Measurements from ENCODE around the gene SPEM1. TPM values are rescaled to one million over a fixed set of nuclear protein-coding genes. Genes with fewer than 3 reads are reported as not detected.

Gene SPEM1
- total and polyA plus RNA-seq, 2 of the 13 experiments (the other 11 are each of a cell fraction or from before 2014, with no cell fraction given) = not detected

DNA sequence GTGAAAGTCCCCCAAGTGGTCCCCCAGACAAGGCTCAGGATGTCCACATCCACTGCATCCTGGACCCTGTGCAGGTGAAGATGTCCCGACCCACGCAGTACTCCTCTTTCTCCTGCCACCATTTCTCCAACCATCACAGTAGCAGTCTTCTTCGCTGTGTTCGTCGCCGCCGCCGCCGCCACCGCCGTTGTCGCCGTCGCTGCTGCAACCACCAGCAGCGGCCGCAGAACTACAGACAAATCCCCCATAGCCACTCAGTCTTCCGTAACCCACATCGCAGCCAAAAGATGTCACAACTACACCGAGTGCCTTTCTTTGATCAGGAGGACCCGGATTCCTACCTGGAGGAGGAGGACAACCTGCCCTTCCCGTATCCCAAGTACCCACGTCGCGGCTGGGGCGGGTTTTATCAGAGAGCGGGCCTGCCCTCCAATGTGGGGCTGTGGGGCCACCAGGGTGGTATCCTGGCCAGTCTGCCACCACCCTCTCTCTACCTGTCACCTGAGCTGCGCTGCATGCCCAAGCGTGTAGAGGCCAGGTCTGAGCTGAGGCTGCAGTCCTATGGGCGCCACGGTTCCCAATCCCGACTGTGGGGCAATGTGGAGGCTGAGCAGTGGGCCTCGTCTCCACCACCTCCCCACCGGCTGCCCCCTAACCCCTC lies 6.2 kb downstream of the SPEM1 start:
- TF ChIP-seq ZNF432 (CRISPR knock-in tag; IDR thresholded peaks at IDR 0.05; ENCODE audit: borderline replicate concordance) (no peak), ARNT2 (CRISPR knock-in tag; IDR thresholded peaks at IDR 0.05; ENCODE audit: low read depth) (no peak), NONO (IDR thresholded peaks at IDR 0.05) (no peak), NONO (CRISPR knock-in tag; conservative IDR thresholded peaks at IDR 0.05) (no peak), ETV6 (CRISPR knock-in tag; conservative IDR thresholded peaks at IDR 0.05) (no peak), SKI (IDR thresholded peaks at IDR 0.05; ENCODE audit: partially characterized antibody) (no peak), ZBTB21 (CRISPR knock-in tag; IDR thresholded peaks at IDR 0.05) (no peak)
- TF ChIP-seq, protein P1, sequence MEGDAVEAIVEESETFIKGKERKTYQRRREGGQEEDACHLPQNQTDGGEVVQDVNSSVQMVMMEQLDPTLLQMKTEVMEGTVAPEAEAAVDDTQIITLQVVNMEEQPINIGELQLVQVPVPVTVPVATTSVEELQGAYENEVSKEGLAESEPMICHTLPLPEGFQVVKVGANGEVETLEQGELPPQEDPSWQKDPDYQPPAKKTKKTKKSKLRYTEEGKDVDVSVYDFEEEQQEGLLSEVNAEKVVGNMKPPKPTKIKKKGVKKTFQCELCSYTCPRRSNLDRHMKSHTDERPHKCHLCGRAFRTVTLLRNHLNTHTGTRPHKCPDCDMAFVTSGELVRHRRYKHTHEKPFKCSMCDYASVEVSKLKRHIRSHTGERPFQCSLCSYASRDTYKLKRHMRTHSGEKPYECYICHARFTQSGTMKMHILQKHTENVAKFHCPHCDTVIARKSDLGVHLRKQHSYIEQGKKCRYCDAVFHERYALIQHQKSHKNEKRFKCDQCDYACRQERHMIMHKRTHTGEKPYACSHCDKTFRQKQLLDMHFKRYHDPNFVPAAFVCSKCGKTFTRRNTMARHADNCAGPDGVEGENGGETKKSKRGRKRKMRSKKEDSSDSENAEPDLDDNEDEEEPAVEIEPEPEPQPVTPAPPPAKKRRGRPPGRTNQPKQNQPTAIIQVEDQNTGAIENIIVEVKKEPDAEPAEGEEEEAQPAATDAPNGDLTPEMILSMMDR (CRISPR knock-in tag; IDR thresholded peaks at IDR 0.05) = no peak
- Histone ChIP-seq H3K4me2 (ENCODE audit: low read depth, low read length) (no peak overlapping the region), H3K9ac (ENCODE audit: insufficient read depth, low read depth, low read length) (no peak overlapping the region), H3K9me3 (ENCODE audit: low read length) (no peaks in the 10 kb centered on the region), H4K20me1 (ENCODE audit: insufficient read depth, low read length) (no peaks in the 10 kb centered on the region), H3K4me3 (replicated peaks in 1 of 3; ENCODE audit: insufficient read depth in 1 of 3, low read depth in 2 of 3, low read length in 3 of 3) (no peak overlapping the region), H3K27ac (ENCODE audit: extremely low read length, insufficient read depth, low read length) (no peak overlapping the region), H3K36me3 (replicated peaks in 1 of 2; ENCODE audit: control insufficient read depth in 1 of 2, insufficient read depth in 2 of 2, low read length in 2 of 2) (no peaks in the 10 kb centered on the region), H3K27me3 (ENCODE audit: control insufficient read depth in 1 of 2, insufficient read depth in 2 of 2, low read length in 2 of 2) (peaks cover 3% of the 10 kb centered on the region in 2 experiments; a peak in 3 of 5 replicates), H3K79me2 (ENCODE audit: insufficient read depth, low read length) (no peaks in the 10 kb centered on the region), H3K4me1 (ENCODE audit: insufficient read depth, low read length) (peaks cover 8% of the 10 kb centered on the region), H2AFZ (ENCODE audit: low read length) (no peak overlapping the region)
- DNase-seq (ENCODE audit: low spot score) (no peak), FAIRE-seq (no peak), ATAC-seq (no peak)
- POLR2A ChIA-PET = interaction anchor here (1.2 kb wide), 1 partner anchor 23 kb away, joined by 3 read pairs; no protein-coding TSS in a partner anchor
- CTCF ChIA-PET (ENCODE audit: low intra/inter-chr PET ratio, low total read pairs) = no interaction called here
- BruUV-seq (replicated peaks) = no TSS peak
- WGBS (ENCODE audit: low lambda C conversion rate) = 75% methylated on average over 32 of the region's 33 CpGs
- in situ Hi-C loops (cut with HindIII; ENCODE audit: extremely low pct_ligation_motif_present, low pct_unique_long_range_greater_than_20kb) = no loop called here
- intact Hi-C loops (cut with micrococcal nuclease; ENCODE audit: unreplicated experiment) = no loop called here
